GM20431 (cell line): ENCODE results near the gene PHC2.

Experiments used
- in situ Hi-C: fragments of 300-500 bp; cut with MseI, MboI; formaldehyde crosslinking; loops from one replicate; pipeline ENCODE4 v1.15.0; 2020; ENCODE audit warnings: low sequenced_read_pairs; ENCODE audit not compliant: unreplicated experiment

Gene PHC2

GRCh38 chr1:33428661-33429060, 2.2 kb downstream of the PHC2 start:
- in situ Hi-C loops, result no loop called here

- in situ Hi-C loops, result no loop called here
These were observed 4.0 kb downstream of the PHC2 start for GRCh38 chr1:33426916-33427315.

DNA sequence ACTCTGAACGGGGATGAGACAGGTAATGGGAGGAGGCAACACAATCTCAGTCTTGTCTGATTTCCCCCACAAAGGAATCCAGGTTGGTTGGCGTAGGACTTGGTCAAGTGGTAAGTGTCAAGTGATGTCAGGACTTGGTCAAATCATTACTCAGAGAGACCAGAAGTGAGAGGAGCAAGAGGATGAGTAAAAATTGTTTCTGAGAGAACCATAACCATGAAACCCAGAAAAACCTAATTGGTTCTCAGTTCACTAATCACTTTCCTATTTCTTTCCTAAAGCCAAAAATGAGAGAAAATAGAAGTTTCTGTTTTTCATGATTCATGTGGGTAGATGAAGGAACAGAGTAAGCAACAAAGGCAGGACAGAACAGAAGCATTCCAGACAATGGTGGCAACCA, 5.0 kb downstream of the PHC2 start:
- in situ Hi-C loops, result no loop called here

GRCh38 chr1:33424610-33425009, 6.3 kb downstream of the PHC2 start:
- in situ Hi-C loops, result no loop called here

GRCh38 chr1:33424205-33424604, 6.7 kb downstream of the PHC2 start:
- in situ Hi-C loops, result no loop called here

DNA sequence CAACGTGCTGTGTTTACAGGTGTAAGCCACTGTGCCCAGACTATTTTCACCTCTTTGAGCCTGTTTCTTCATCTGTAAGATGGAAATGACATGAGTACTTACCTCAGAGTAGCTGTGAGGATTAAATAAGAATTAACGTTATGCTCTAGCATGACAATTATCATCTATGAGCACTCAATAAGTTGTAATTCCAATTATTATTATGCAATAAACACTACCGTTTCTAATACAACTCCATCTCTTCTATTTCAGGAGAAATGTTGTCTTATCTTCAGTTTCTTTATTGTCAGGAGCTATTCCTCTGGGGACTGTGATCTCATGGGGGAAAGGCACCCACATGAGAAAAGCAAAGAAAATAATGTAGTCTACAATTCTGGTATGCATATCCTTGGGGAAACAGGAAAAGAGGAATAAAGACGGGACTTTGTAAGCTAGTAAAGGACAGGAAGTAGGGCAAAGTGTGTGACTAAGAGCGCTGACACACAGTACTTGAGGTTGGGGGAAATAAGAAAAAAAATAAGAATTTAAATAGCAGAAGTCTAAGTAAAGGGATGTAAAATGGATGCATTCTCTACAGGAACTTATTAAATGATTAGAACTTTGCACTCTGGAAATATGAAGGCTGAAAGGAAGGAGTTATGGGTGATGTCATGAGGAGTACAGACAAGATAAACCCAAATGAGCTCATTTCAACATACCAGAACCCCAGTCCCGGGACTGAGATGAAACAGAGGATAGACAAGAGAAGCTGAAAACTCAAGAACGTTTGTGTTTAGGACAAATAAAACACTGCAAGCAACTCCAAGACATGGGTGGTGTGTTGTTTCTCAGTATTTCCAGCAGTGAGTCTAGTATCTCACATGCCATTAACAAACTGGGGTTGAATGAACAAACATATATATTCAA, 9.8 kb downstream of the PHC2 start:
- in situ Hi-C loops, result no loop called here

DNA sequence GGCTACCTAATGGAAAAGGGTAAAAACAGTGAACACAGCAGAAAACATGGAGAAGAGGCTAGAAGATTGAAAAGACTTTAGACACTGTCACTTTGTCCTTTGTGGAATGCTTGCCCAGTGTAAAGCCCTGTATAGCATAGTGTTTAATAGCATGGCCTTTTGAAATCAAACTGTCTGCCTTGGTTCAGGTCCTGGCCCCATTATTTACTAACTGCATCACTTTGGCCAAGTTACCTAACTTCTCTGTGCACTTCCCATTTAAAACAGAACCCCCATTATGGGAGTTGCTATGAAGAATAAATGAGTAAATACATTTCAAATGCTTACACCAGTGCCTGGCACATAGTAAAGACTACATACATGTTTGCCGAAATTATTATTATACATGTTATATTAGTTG, 12.1 kb downstream of the PHC2 start:
- in situ Hi-C loops, result no loop called here

DNA sequence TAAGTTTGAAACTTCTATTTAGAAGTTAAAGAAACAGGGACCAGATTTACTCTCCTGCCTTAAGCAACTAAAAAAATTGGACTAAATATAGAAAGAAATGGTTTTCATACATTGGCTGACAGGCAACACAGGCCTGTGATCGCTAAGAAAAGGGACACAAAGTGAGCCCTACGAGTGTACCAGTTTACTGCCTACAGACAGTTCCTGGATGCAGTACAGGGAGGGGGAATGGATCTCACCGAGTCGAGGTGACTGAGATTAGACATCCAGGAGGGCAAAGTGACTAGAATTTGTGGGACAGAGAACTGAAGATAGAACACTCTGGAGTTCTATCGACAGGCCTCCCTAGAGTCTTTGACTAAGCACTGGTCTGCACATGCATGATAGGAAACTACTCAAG, 16.0 kb downstream of the PHC2 start:
- in situ Hi-C loops, result no loop called here

DNA sequence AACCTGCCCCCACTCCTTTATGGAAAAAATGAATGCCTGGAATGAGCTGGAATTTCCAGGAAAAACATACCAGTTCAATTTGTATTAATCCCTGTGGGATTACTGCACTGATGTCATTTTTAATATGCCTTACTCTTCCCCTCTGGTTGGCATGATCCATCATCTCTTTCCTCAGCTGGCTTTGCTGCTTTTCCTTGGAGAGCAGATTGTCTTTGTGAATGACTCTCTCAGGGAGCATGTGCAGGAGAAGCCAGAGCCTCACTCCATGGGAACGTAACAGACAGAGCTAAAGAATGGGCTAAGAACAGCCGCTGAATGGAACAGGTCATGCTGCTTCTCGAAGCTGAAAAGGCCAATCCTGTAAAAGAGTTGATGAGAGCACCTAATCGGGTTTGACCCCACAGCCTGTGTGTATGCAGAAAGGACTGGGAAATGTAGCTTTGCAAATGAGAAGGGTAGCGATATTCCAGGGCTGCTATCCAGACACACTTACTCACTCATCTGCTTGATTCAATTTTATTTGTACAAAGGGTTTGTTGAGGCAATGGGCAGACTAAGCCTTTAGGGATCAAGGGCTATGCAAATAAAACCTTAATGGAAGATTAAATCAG, 20.7 kb downstream of the PHC2 start:
- in situ Hi-C loops, result no loop called here

GRCh38 chr1:33408093-33408436, 22.8 kb downstream of the PHC2 start:
- in situ Hi-C loops, result no loop called here

- in situ Hi-C loops, result no loop called here
These were observed 23.4 kb downstream of the PHC2 start for GRCh38 chr1:33407352-33408092.

DNA sequence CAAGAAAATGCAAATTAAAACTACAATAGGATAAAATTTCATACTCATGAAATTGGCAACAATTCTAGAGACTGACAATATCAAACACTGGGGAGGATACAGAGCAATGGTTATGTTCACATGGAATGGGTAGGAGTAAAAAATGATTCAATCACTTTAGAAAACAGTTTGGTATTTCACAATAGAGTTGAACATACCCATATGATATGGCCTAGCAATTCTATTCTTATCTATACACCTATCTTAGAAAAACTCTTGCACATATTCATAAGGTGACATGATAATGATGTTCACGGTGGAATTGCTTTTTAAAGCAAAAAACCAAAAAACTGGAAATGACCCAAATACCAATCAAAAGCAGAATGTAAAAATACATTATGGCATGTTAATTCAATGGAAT, 28.7 kb downstream of the PHC2 start:
- in situ Hi-C loops, result no loop called here

DNA sequence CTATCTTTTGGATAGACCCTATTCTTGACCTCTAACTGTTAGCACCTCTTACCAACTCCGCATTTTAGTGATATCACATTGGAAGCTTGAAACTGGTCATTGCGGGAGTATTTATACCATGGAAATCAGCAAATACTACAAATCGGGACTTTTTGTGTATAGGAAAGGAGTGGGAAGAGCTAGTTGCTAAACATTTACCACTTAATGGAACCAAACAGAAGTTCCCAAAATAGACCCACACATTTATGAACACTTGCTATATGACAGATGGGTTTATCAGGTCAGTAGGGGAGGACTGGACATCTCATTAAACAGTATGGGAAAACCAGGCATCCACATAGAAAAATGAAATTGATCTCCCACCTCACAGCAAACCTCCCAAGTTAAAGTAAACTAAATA, 29.4 kb downstream of the PHC2 start:
- in situ Hi-C loops, result no loop called here

DNA sequence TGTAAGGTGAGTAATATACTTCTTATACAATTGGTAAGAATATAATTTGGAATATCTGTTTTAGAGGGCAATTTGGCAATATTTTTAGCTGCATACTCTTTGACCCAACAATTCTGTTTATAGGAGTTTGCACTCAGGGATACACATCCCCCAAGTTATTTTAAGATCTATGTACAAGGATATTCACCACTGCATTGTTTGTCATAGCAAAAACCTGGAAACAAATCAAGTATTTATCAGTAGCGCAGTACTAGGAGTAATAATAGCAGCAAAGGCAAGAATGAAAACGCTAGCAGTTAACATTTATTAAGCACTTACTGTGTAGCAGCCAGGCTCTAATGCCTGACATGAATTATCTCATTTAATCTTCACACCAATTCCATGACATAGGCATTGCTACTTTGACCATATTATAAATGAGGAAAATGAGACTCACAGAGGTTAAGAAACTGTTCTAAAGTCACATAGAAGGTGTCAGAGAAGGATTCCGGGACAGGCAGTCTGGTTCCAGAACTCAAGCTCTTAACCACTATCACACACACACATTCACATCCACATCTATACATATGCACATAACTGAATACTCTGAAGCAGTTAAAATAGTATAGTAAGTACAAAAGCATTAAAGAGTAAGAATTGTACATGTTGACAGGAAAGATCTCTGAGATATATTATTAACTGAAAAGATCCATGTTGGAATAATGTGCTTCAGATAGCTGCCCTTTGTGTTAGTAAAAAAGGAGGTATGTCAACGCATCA, 30.6 kb downstream of the PHC2 start:
- in situ Hi-C loops, result no loop called here

- in situ Hi-C loops, result no loop called here
These were observed 31.5 kb downstream of the PHC2 start for GRCh38 chr1:33399375-33399774.

- in situ Hi-C loops, result no loop called here
These were observed 32.9 kb downstream of the PHC2 start for GRCh38 chr1:33397994-33398393.

GRCh38 chr1:33397125-33397506, 33.8 kb downstream of the PHC2 start:
- in situ Hi-C loops, result no loop called here

DNA sequence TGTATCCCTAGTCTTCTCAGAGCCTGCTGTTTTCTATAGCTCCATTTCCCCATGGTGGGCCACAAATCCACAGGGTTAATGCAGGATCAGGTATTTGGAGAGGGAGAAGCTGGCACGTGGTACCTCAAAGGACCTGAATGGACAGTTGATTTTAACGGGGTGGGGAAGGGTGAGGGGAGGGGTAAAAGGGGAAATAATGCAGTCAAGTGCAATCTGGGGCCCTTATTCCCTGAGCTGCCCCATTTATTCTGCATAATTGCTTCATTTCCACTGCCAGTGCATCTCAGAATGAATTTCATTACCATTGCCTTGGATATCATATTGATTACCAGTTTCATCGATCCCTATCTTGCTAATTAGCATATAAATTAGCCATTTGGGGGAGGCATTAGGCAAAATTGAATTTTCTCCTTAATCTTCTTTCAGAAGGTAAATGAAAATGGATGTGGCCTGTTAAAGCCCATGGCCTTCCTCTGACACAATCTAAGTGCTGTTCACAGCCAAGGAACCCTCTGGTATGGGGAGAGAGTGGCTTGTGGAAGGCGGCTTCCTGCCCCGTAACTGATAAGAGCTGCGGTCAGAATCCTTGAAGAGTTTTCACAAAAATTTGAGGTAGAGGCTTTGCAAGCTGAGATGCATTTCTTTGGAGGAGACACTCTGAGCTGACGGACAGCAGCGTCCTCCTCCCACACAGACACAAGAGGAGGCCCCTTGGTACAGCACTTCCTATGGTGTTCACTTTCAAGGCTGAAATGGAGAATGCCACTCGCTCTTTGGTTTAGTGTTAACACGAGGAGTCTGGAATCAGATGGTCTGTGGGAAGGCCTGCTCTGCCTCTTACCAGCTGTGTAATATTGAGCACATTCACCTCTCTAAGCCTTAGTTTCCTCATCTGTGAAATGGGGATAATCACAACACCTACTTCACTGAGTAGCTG, 34.4 kb downstream of the PHC2 start:
- in situ Hi-C loops, result no loop called here

GRCh38 chr1:33394770-33395169, 36.1 kb downstream of the PHC2 start:
- in situ Hi-C loops, result no loop called here
